HepG2 (cell line): ENCODE measurements around the gene PIGR. TPM values are rescaled to one million over a fixed set of nuclear protein-coding genes. Genes with fewer than 3 reads are reported as not detected.

ENCODE experiments used
- ATAC-seq: fragments of 200-7000 bp; cut with Tn5 transposase; 3 replicates; pipeline ENCODE4 v1.9.1; 2020; ENCODE audit warnings: mild to moderate bottlenecking, moderate library complexity
- BruUV-seq: library from RNA; stranded (reverse); fragments of 400-500 nt; replicated peaks from 2 replicates; lab custom pipeline; 2021; lab: Mats Ljungman, UMichigan
- CTCF ChIA-PET: fragments of 300-600 bp; formaldehyde crosslinking; extraction: SDS; loops from one replicate; lab custom pipeline; 2021; ENCODE audit warnings: low total read pairs, inconsistent platforms, low intra/inter-chr PET ratio; lab: Yijun Ruan, JAX
- POLR2A ChIA-PET: fragments of 350-600 bp; sonication (Branson Sonifier 250); formaldehyde crosslinking; loops from one replicate; lab custom pipeline; 2020; ENCODE audit warnings: antibody characterized with exemption, inconsistent platforms; lab: Yijun Ruan, JAX
- DNase-seq: peaks from one replicate; pipeline ENCODE4 v3.0.0-alpha.2; 2015; ENCODE audit warnings: low spot score
- FAIRE-seq: peaks from 3 replicates; lab custom pipeline; 2011; peaks lifted over from hg19 to GRCh38; lab: Jason Lieb, UNC
- H2AFZ ChIP-seq: one replicate; pipeline ENCODE4 v1.6.1; 2011; ENCODE audit warnings: low read length, inconsistent platforms
- H3K27ac ChIP-seq: fragments of 300-600 bp; 3 replicates; pipeline ENCODE4 v1.8.0; 2011; ENCODE audit warnings: mixed run types, mild to moderate bottlenecking, mixed read lengths, low read length, inconsistent platforms; ENCODE audit not compliant: insufficient read depth; ENCODE audit errors: extremely low read length
- H3K27me3 ChIP-seq, 2 experiments: fragments of 200-600 bp in 1 of 2; 2 replicates in 1 of 2; 3 replicates in 1 of 2; pipeline versions ENCODE4 v1.6.0 to v1.8.0; 2011; ENCODE audit warnings: low read length in 2 of 2, mild to moderate bottlenecking in 2 of 2, moderate library complexity in 2 of 2, inconsistent platforms in 1 of 2; ENCODE audit not compliant: insufficient read depth in 2 of 2, control insufficient read depth in 1 of 2
- H3K36me3 ChIP-seq, 2 experiments: fragments of 200-600 bp in 1 of 2; replicated peaks in 1 of 2; 2 replicates in 1 of 2; 3 replicates in 1 of 2; pipeline versions ENCODE4 v1.5.1 to v1.8.0; 2011; ENCODE audit warnings: low read length in 2 of 2, inconsistent platforms in 1 of 2; ENCODE audit not compliant: insufficient read depth in 2 of 2, control insufficient read depth in 1 of 2
- H3K4me1 ChIP-seq: 2 replicates; pipeline ENCODE4 v1.5.1; 2012; ENCODE audit warnings: low read length, inconsistent platforms; ENCODE audit not compliant: insufficient read depth
- H3K4me2 ChIP-seq: 2 replicates; pipeline ENCODE4 v1.6.0; 2011; ENCODE audit warnings: low read depth, low read length, inconsistent platforms
- H3K4me3 ChIP-seq, 3 experiments: fragments of 200-600 bp in 1 of 3; sonication (generic), shearing (Covaris generic) in 1 of 3; replicated peaks in 1 of 3; 2 replicates each; pipeline ENCODE4 v1.5.1; 2011 to 2016; ENCODE audit warnings: low read length in 3 of 3, inconsistent platforms in 2 of 3, low read depth in 2 of 3, mild to moderate bottlenecking in 2 of 3, control low read depth in 1 of 3, mixed read lengths in 1 of 3; ENCODE audit not compliant: insufficient read depth in 1 of 3
- H3K79me2 ChIP-seq: one replicate; pipeline ENCODE4 v1.6.1; 2011; ENCODE audit warnings: low read length, inconsistent platforms; ENCODE audit not compliant: insufficient read depth
- H3K9ac ChIP-seq: 2 replicates; pipeline ENCODE4 v1.6.0; 2011; ENCODE audit warnings: mild to moderate bottlenecking, low read depth, low read length, inconsistent platforms; ENCODE audit not compliant: insufficient read depth
- H3K9me3 ChIP-seq: 2 replicates; pipeline ENCODE4 v1.5.1; 2012; ENCODE audit warnings: mild to moderate bottlenecking, low read length
- H4K20me1 ChIP-seq: 2 replicates; pipeline ENCODE4 v1.6.0; 2011; ENCODE audit warnings: inconsistent platforms, mild to moderate bottlenecking, low read length, moderate library complexity; ENCODE audit not compliant: insufficient read depth
- ARID4A ChIP-seq: sonication (generic); formaldehyde crosslinking; IDR thresholded peaks from 2 replicates; pipeline ENCODE4 v1.5.0; 2020; ENCODE audit warnings: mild to moderate bottlenecking, missing genetic modification reagents, borderline replicate concordance
- ARNTL ChIP-seq: sonication (generic); formaldehyde crosslinking; IDR thresholded peaks from 2 replicates; pipeline ENCODE4 v1.4.0; 2020; ENCODE audit warnings: mild to moderate bottlenecking, missing genetic modification reagents
- CC2D1A ChIP-seq: sonication (generic); formaldehyde crosslinking; IDR thresholded peaks from 2 replicates; pipeline ENCODE4 v1.8.1; 2023; ENCODE audit warnings: mild to moderate bottlenecking, missing genetic modification reagents
- FOXA3 ChIP-seq: IDR thresholded peaks from 2 replicates; pipeline ENCODE4 v1.6.1; 2016; ENCODE audit warnings: missing genetic modification reagents, missing compliant biosample characterization
- HHEX ChIP-seq: IDR thresholded peaks from 2 replicates; pipeline ENCODE4 v1.6.1; 2016; ENCODE audit warnings: control low read depth
- PITX1 ChIP-seq: sonication (generic); formaldehyde crosslinking; IDR thresholded peaks from 2 replicates; pipeline ENCODE4 v1.5.1; 2020; ENCODE audit warnings: mild to moderate bottlenecking, missing genetic modification reagents
- REL ChIP-seq: sonication (generic); formaldehyde crosslinking; conservative IDR thresholded peaks from 2 replicates; pipeline ENCODE4 v1.8.0; 2022; ENCODE audit warnings: mild to moderate bottlenecking, missing genetic modification reagents, moderate library complexity
- ZIK1 ChIP-seq: sonication (generic); formaldehyde crosslinking; IDR thresholded peaks from 2 replicates; pipeline ENCODE4 v1.5.0; 2020; ENCODE audit warnings: mild to moderate bottlenecking, low read depth, missing genetic modification reagents, borderline replicate concordance
- ZNF33A ChIP-seq: sonication (generic); formaldehyde crosslinking; IDR thresholded peaks from 2 replicates; pipeline ENCODE4 v1.5.1; 2020; ENCODE audit warnings: missing genetic modification reagents, mild to moderate bottlenecking, moderate library complexity, borderline replicate concordance
- ZNF691 ChIP-seq: sonication (generic); formaldehyde crosslinking; IDR thresholded peaks from 2 replicates; pipeline ENCODE4 v1.4.0; 2020; ENCODE audit warnings: missing genetic modification reagents, low read depth, mild to moderate bottlenecking, borderline replicate concordance
- ZSCAN31 ChIP-seq: sonication (generic); formaldehyde crosslinking; IDR thresholded peaks from 2 replicates; pipeline ENCODE4 v1.5.0; 2020; ENCODE audit warnings: low read depth, mild to moderate bottlenecking, missing genetic modification reagents
- WGBS: methylation state at CpG from one replicate; pipeline ENCODE4 v1.1.6; 2017; ENCODE audit warnings: low lambda C conversion rate; 5-methylcytosine and 5-hydroxymethylcytosine counted together
- in situ Hi-C: cut with HindIII; loops from 2 replicates; pipeline ENCODE4 v1.10.0; 2017; ENCODE audit warnings: low pct_unique_long_range_greater_than_20kb; ENCODE audit not compliant: extremely low pct_ligation_motif_present
- intact Hi-C: fragments of 100-400 bp; cut with micrococcal nuclease; formaldehyde crosslinking; loops from one replicate; pipeline ENCODE4 v1.10.0; 2022; ENCODE audit not compliant: unreplicated experiment
- polyA plus RNA-seq, 8 experiments: library from polyadenylated mRNA; depleted of rRNA in 3 of 8; stranded (reverse) in 7 of 8; unstranded in 1 of 8; fragments of >200 nt; fragmentation: Illumina TruSeq in 4 of 8; extraction: Trizol in 4 of 8; gene quantifications; 2 replicates each; pipeline versions ENCODE4 v1.2.1 to v1.2.3, GENCODE V29; 2011 to 2016; ENCODE audit warnings: low read depth in 4 of 8, missing spikeins in 1 of 8, mixed read lengths in 1 of 8; ENCODE audit not compliant: insufficient read depth in 1 of 8
- total RNA-seq, 5 experiments: library from RNA; depleted of rRNA; stranded (reverse); fragments of >200 nt; fragmentation: Illumina TruSeq; extraction: Trizol; gene quantifications; 2 replicates each; pipeline ENCODE4 v1.2.3, GENCODE V29; 2016; ENCODE audit warnings: low read depth in 1 of 5

The PIGR gene
- total and polyA plus RNA-seq, 2 of the 13 experiments (the other 11 are each of a cell fraction or from before 2014, with no cell fraction given): not detected

- TF ChIP-seq ARID4A (CRISPR knock-in tag): no peak
- TF ChIP-seq REL: no peak
- TF ChIP-seq ZSCAN31 (CRISPR knock-in tag): no peak
- TF ChIP-seq CC2D1A (CRISPR knock-in tag): no peak
- TF ChIP-seq HHEX (CRISPR knock-in tag): no peak
- TF ChIP-seq PITX1: no peak
- TF ChIP-seq ZNF33A (CRISPR knock-in tag): no peak
- TF ChIP-seq ZNF691: no peak
- no peak for TF ChIP-seq FOXA3
- TF ChIP-seq ZIK1 (CRISPR knock-in tag): no peak
- no peak for TF ChIP-seq ARNTL (CRISPR knock-in tag)
- Histone ChIP-seq H3K9ac (no peak overlapping the region), H3K4me3 (no peak overlapping the region), H3K9me3 (no peaks in the 10 kb centered on the region), H3K4me1 (0 out of 2 replicates have a peak, but pooled peaks cover 7% of the 10 kb centered on the region), H4K20me1 (no peaks in the 10 kb centered on the region), H3K36me3 (no peaks in the 10 kb centered on the region), H3K27ac (no peak overlapping the region), H2AFZ (no peak overlapping the region), H3K79me2 (no peaks in the 10 kb centered on the region), H3K4me2 (no peak overlapping the region), H3K27me3 (no peaks in the 10 kb centered on the region; a peak in 2 of 5 replicates)
- intact Hi-C loops: no loop called here
- ATAC-seq: no peak
- ChIA-PET CTCF (no interaction called here), POLR2A (no interaction called here)
- no peak for FAIRE-seq
- 25% methylated on average over 1 of the region's 1 CpG for WGBS
- no TSS peak for BruUV-seq
- in situ Hi-C loops: no loop called here
- no peak for DNase-seq
Measured at GRCh38 chr1:206975306-206975705, 29.0 kb upstream of the PIGR start.
